ENCODE measurements around the gene NAV2. TPM values are rescaled to one million over a fixed set of nuclear protein-coding genes. Genes with fewer than 3 reads are reported as not detected.

Gene NAV2
- total RNA-seq, 1 experiment from 2014 or later, result 23.3 TPM

- Histone ChIP-seq H3K9me3 (ENCODE audit: insufficient read depth, low read depth) (no peaks in the 10 kb centered on the region), H3K4me2 (no peak overlapping the region), H3K4me1 (replicated peaks; ENCODE audit: insufficient read depth) (peaks cover 36% of the 10 kb centered on the region), H3K9me2 (ENCODE audit: insufficient read depth) (no peaks in the 10 kb centered on the region), H3F3A (ENCODE audit: insufficient read depth, low read depth) (peaks cover 29% of the 10 kb centered on the region), H3K79me2 (ENCODE audit: low read depth) (no peaks in the 10 kb centered on the region; the same call in 1 of the 2 replicates), H3K4me3 (no peak overlapping the region), H3K27me3 (ENCODE audit: insufficient read depth, low read depth) (no peaks in the 10 kb centered on the region), H3K36me3 (ENCODE audit: low read depth) (no peaks in the 10 kb centered on the region), H2AFZ (no peak overlapping the region), H3K27ac (no peak overlapping the region), H4K20me1 (ENCODE audit: insufficient read depth) (no peaks in the 10 kb centered on the region)
- ChIA-PET POLR2A (ENCODE audit: unreplicated experiment) (no interaction called here), CTCF (no interaction called here)
- BruUV-seq (replicated peaks), result no TSS peak
- intact Hi-C loops (cut with micrococcal nuclease; ENCODE audit: unreplicated experiment), result no loop called here
- no peak for TF ChIP-seq EZH2 (IDR thresholded peaks at IDR 0.05; ENCODE audit: low read depth)
- no peak for TF ChIP-seq CTCF (conservative IDR thresholded peaks at IDR 0.05)
- DNase-seq, result peak in 1 of 2 experiments; percentile 29
Measured at GRCh38 chr11:19729141-19729540, 16.5 kb downstream of the NAV2 start.

GRCh38 chr11:19730373-19730772, 17.7 kb downstream of the NAV2 start:
- ChIA-PET CTCF (no interaction called here), POLR2A (ENCODE audit: unreplicated experiment) (no interaction called here)
- H3K79me2 ChIP-seq (ENCODE audit: low read depth), result no peaks in the 10 kb centered on the region; the same call in 1 of the 2 replicates
- no peak overlapping the region for H3K4me3 ChIP-seq
- H3K9me2 ChIP-seq (ENCODE audit: insufficient read depth), result no peaks in the 10 kb centered on the region
- H4K20me1 ChIP-seq (ENCODE audit: insufficient read depth), result no peaks in the 10 kb centered on the region
- H3K27me3 ChIP-seq (ENCODE audit: insufficient read depth, low read depth), result no peaks in the 10 kb centered on the region
- H2AFZ ChIP-seq, result no peak overlapping the region
- intact Hi-C loops (cut with micrococcal nuclease; ENCODE audit: unreplicated experiment), result no loop called here
- BruUV-seq (replicated peaks), result no TSS peak
- TF ChIP-seq EZH2 (IDR thresholded peaks at IDR 0.05; ENCODE audit: low read depth) (no peak), CTCF (conservative IDR thresholded peaks at IDR 0.05) (no peak)
- H3K9me3 ChIP-seq (ENCODE audit: insufficient read depth, low read depth), result no peaks in the 10 kb centered on the region
- no peak overlapping the region for H3K27ac ChIP-seq
- H3K4me1 ChIP-seq (replicated peaks; ENCODE audit: insufficient read depth), result peaks cover 23% of the 10 kb centered on the region
- H3K4me2 ChIP-seq, result no peak overlapping the region
- no peaks in the 10 kb centered on the region for H3K36me3 ChIP-seq (ENCODE audit: low read depth)
- H3F3A ChIP-seq (ENCODE audit: insufficient read depth, low read depth), result peaks cover 16% of the 10 kb centered on the region
- DNase-seq, result no peak

GRCh38 chr11:19734171-19734570, 21.5 kb downstream of the NAV2 start:
- intact Hi-C loops (cut with micrococcal nuclease; ENCODE audit: unreplicated experiment), result no loop called here
- TF ChIP-seq CTCF (conservative IDR thresholded peaks at IDR 0.05) (no peak), EZH2 (IDR thresholded peaks at IDR 0.05; ENCODE audit: low read depth) (no peak)

More at GRCh38 chr11:19734171-19734570, 21.5 kb downstream of the NAV2 start:
- Histone ChIP-seq H3K27ac (no peak overlapping the region), H3K4me2 (no peak overlapping the region), H3K4me1 (replicated peaks; ENCODE audit: insufficient read depth) (no peaks in the 10 kb centered on the region), H3F3A (ENCODE audit: insufficient read depth, low read depth) (no peaks in the 10 kb centered on the region), H3K36me3 (ENCODE audit: low read depth) (no peaks in the 10 kb centered on the region), H4K20me1 (ENCODE audit: insufficient read depth) (no peaks in the 10 kb centered on the region), H3K79me2 (ENCODE audit: low read depth) (no peaks in the 10 kb centered on the region; the same call in 1 of the 2 replicates), H3K9me3 (ENCODE audit: insufficient read depth, low read depth) (no peaks in the 10 kb centered on the region), H2AFZ (no peak overlapping the region), H3K27me3 (ENCODE audit: insufficient read depth, low read depth) (no peaks in the 10 kb centered on the region), H3K9me2 (ENCODE audit: insufficient read depth) (no peaks in the 10 kb centered on the region), H3K4me3 (no peak overlapping the region)
- ChIA-PET CTCF (no interaction called here), POLR2A (ENCODE audit: unreplicated experiment) (no interaction called here)
- DNase-seq, result no peak
- BruUV-seq (replicated peaks), result no TSS peak

Measured in PC-9 (cell line).